Measurements from ENCODE around the gene HORMAD2.

DNA sequence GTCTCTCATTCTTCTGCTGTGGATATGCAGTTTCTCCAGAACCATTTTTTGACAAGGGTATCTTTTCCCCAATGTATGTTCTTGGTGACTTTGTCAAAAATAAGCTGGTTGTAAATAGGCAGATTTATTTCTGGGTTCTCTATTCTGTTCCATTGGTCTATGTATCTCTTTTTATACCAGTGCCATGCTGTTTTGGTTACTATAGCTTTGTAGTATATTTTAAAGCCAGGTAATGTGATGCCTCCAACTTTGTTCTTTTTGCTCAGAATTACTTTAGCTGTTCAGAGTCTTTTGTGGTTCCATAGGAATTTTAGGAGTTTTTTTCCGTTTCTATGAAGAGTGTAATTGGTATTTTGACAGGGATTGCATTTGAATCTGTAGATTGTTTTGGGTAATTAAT is 12.4 kb downstream of the HORMAD2 start:
- no peak for TF ChIP-seq CSDC2 (CRISPR knock-in tag; IDR thresholded peaks at IDR 0.05)
- TF ChIP-seq ARNTL (CRISPR knock-in tag; IDR thresholded peaks at IDR 0.05; ENCODE audit: borderline replicate concordance, low read depth) = no peak
- TF ChIP-seq, protein P1, sequence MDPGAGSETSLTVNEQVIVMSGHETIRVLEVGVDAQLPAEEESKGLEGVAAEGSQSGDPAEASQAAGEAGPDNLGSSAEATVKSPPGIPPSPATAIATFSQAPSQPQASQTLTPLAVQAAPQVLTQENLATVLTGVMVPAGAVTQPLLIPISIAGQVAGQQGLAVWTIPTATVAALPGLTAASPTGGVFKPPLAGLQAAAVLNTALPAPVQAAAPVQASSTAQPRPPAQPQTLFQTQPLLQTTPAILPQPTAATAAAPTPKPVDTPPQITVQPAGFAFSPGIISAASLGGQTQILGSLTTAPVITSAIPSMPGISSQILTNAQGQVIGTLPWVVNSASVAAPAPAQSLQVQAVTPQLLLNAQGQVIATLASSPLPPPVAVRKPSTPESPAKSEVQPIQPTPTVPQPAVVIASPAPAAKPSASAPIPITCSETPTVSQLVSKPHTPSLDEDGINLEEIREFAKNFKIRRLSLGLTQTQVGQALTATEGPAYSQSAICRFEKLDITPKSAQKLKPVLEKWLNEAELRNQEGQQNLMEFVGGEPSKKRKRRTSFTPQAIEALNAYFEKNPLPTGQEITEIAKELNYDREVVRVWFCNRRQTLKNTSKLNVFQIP (CRISPR knock-in tag; IDR thresholded peaks at IDR 0.05; ENCODE audit: borderline replicate concordance, low read depth) = no peak
- no peak for TF ChIP-seq ZNF8 (CRISPR knock-in tag; IDR thresholded peaks at IDR 0.05)
- TF ChIP-seq, protein P2, sequence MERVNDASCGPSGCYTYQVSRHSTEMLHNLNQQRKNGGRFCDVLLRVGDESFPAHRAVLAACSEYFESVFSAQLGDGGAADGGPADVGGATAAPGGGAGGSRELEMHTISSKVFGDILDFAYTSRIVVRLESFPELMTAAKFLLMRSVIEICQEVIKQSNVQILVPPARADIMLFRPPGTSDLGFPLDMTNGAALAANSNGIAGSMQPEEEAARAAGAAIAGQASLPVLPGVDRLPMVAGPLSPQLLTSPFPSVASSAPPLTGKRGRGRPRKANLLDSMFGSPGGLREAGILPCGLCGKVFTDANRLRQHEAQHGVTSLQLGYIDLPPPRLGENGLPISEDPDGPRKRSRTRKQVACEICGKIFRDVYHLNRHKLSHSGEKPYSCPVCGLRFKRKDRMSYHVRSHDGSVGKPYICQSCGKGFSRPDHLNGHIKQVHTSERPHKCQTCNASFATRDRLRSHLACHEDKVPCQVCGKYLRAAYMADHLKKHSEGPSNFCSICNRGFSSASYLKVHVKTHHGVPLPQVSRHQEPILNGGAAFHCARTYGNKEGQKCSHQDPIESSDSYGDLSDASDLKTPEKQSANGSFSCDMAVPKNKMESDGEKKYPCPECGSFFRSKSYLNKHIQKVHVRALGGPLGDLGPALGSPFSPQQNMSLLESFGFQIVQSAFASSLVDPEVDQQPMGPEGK (CRISPR knock-in tag; IDR thresholded peaks at IDR 0.05; ENCODE audit: borderline replicate concordance) = no peak
- TF ChIP-seq ZFP3 (CRISPR knock-in tag; IDR thresholded peaks at IDR 0.05) = no peak
- TF ChIP-seq GLIS3 (CRISPR knock-in tag; IDR thresholded peaks at IDR 0.05) = no peak
- TF ChIP-seq BACH2 (CRISPR knock-in tag; IDR thresholded peaks at IDR 0.05; ENCODE audit: borderline replicate concordance) = no peak
